Activated CD8-positive, alpha-beta memory T cell treated with anti-CD3 and anti-CD28 coated beads for 4 hours (primary cell): ENCODE data around the gene PCIF1.
A peak's percentile ranks its signal among the peaks of the same experiment; 100 is the strongest.
"Not testable (repeated sequence)": the region's sequence is repeated elsewhere in the genome, so short reads cannot be mapped to it uniquely, and the experiment has no call there.

ENCODE experiments used
- DNase-seq, 2 donors: peaks; one replicate each; pipeline ENCODE4 v3.0.0-alpha.2; 2020; ENCODE audit warnings: low read depth in 2 of 2

Gene PCIF1

DNA sequence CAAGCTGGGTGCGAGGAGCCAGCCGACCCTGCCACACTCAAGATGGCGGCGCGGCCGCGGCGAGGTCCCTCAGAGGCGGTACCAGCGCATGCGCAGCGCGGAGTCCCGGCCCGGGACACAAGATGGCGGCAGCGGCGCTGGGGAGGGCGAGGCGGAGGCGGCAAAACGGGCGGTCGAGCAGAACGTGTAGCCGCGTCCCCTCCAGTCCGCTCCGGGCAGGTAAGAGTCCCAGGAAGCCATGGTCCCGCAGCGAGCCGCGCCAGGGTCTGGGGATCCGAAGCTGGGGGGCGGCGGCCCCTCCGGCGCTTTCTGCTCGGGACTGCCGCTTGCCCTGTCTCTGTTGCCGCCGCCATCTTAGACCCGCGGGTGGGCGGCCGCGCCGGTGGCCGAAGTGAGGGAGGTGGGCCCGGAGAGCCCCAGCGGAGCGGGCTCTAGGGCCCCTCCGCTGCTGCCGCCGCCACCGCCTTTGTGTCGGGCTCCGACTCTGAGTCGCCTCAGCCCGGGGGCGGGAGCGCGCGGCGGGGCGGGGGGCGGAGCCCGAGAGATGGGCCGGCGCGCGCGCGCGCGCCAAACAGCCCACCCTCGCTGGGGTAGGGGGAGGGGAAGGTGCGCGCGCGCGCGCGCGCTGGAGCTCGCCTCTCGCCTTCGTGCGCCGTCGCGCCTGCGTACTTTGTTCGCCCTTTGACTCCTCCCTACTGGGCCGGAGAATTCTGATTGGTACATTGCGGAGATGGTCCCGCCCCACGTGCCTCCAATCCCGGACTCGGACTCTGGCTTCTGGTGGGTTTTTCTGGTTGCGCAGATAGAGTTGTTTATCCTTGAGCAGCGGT lies at the start of gene PCIF1:
Gene PCIF1 (plus strand): TSS at position 98 of the 830 bp plus-strand sequence. CDS start 4,317 bp downstream, outside the sequence.
- DNase-seq, result peak; percentile 96 to 97

GRCh38 chr20:45886590-45887345 lies 47.7 kb upstream of the PCIF1 start:
- DNase-seq, result no peak

GRCh38 chr20:45887346-45887715 lies 47.2 kb upstream of the PCIF1 start, which contains the start of gene SPATA25:
Gene SPATA25, minus strand, starts transcription at chr20:45887622. Its CDS starts 32 bp downstream, at chr20:45887590.
- DNase-seq, result no peak

DNA sequence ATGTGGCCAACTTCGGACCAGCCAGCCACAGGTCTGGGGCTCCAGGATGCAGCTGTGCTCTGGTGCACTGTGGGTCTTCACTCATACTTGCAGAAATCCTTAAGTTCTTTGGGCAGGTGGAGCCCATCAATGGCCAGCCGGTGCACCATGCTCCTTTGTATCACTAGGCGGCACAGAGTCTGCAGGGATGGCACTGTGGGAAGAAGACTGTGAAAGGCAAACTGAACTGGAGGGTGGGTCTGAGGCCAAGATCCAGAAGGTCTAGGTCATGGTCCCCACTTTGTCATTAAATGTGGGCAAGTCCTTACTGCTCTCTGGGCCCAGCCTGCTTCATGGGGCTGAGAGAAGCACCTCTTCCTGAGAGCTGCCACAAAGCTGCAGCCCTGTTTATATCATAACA lies 45.8 kb upstream of the PCIF1 start:
- no peak for DNase-seq

GRCh38 chr20:45890077-45890984 lies 44.2 kb upstream of the PCIF1 start:
- no peak for DNase-seq

DNA sequence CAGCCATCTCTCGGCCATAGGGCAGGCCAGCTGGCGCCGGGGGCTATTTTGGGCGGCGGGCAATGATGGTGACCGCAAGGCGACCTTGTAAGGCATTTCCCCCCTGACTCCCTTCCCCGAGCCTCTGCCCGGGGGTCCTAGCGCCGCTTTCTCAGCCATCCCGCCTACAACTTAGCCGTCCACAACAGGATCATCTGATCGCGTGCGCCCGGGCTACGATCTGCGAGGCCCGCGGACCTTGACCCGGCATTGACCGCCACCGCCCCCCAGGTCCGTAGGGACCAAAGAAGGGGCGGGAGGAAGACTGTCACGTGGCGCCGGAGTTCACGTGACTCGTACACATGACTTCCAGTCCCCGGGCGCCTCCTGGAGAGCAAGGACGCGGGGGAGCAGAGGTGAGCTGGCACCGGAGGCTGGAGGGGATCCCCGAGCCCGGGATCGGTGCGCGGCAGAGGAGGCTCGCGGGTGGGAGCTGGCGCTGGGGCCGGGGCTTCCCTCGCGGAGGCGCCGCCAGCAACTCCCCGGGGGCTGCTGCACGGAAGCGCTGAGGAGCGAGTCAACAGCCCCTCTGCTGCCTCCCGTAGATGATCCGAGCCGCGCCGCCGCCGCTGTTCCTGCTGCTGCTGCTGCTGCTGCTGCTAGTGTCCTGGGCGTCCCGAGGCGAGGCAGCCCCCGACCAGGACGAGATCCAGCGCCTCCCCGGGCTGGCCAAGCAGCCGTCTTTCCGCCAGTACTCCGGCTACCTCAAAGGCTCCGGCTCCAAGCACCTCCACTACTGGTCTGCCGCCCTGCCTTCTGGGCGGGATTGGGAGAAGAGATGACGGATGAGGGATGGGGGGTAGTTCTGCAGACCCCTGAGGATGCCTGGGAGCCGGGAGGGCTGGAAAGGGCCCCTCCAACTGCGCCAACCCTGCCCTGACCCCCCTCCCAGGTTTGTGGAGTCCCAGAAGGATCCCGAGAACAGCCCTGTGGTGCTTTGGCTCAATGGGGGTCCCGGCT lies 43.2 kb upstream of the PCIF1 start, which contains the start of the genes CTSA and NEURL2:
Gene CTSA (plus strand): TSS at position 351 of the 999 bp plus-strand sequence. CDS start 234 bp downstream, at position 585.
Gene NEURL2 (minus strand): TSS at position 224 of the 999 bp plus-strand sequence. CDS start 217 bp downstream, at position 7.
- DNase-seq, result peak; percentile 72 to 75

DNA sequence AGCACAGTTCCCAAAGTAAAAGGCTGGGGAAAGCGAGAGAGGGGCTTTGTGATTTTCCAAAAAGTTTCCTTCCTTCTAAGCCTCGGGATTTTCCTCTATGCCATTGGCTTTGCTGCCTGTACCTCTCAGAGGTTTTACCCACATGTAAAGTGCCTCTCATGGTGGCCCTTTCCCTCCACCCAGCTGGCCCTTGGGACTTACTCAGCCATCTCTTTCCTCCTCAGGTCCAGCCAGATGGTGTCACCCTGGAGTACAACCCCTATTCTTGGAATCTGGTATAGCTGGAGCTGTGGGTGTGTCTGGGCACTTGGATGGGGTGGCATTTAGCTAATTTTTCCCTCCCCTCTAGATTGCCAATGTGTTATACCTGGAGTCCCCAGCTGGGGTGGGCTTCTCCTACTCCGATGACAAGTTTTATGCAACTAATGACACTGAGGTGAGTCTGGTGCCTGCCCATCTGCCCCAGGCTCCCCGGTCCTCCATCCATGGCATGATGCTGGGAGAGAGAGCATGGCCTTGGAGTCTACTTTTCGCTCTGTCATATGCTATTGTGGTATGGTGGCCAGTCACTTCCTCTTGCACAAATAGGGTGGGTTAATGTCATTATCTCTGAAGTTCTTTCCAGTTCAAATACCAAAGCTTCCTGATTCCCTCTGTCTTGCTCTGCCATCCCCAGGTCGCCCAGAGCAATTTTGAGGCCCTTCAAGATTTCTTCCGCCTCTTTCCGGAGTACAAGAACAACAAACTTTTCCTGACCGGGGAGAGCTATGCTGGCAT lies 42.2 kb upstream of the PCIF1 start:
- no peak for DNase-seq

DNA sequence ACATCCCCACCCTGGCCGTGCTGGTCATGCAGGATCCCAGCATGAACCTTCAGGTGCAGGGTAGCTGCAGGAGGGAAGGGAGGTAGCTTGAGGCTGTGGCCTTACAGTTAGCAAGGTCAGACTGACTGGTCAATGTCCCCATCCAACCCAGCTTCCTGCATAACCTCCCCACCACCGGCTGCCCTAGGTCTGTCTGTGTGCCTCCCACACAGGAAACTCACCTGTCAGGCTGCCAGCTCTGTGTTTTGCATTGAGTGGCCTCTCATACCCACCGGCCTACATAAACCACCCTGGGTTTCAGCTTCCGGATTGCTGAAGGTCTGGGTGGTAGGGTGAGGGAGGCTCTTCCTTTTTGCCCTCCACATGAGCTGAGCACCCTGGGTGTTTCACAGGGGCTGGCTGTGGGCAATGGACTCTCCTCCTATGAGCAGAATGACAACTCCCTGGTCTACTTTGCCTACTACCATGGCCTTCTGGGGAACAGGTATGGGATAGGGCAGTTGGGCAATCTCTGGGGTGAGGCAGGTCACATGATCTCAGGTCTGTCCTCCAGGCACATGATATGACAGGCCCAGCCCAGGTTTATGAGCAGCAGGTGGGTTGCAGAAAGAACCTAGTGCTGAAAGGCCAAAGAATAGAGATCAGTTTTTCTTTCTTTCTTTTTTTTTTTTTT lies 41.5 kb upstream of the PCIF1 start:
- no peak for DNase-seq

- DNase-seq, result no peak
Observed at GRCh38 chr20:45893831-45894230, 40.7 kb upstream of the PCIF1 start.

- no peak for DNase-seq
Observed at GRCh38 chr20:45894797-45895196, 39.7 kb upstream of the PCIF1 start.

DNA sequence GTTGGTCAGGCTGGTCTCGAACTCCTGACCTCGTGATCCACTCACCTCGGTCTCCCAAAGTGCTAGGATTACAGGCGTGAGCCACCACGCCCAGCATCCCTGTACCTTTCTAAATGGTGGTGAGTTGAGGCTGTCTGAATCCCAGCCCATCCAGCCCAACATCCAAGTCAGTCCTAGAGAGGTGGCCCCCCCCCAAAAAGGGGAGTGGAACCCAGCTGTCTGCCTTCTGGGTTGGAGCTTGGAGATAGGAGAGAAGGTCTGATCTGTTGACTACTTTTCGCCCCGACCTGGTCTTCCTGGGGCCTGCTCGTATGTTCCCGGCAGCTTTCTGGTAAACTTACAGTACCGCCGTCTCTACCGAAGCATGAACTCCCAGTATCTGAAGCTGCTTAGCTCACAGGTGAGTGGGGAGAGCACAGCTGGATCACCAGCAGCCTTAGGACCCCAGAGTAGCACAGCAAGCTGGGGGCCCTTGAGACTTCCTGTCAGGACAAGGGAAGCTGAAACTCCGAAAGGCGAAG lies 37.8 kb upstream of the PCIF1 start:
- no peak for DNase-seq

DNA sequence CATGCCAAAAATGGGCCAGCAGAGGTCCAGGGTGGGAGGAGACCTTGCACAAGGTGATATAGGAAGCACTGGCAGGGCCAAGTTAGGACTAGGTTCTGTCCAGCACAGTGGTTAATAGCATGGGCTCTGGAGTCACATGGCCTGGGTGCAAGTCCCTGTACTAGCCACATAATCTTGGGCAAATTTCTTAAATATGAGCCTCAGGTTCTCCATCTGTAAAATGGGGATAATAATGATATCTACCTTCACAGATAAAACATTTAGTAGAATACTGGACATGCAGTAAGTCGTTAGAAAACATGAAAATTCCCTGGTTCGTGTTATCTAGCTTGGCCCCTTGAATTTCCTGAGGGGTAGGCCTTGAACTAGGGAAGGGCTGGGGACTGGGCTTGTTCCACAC lies 37.2 kb upstream of the PCIF1 start:
- DNase-seq, result no peak

DNA sequence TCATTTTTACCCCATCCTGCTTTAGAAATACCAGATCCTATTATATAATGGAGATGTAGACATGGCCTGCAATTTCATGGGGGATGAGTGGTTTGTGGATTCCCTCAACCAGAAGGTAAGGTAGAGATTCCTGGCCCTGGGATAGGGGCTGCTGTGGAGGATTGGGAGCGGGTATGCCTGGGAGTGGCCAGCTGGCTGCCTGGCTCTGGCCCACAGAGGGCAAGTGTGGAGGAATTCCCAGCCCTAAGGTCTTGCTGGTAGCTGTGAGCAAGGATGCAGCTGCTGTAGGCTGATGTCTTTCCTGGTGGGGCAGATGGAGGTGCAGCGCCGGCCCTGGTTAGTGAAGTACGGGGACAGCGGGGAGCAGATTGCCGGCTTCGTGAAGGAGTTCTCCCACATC lies 36.8 kb upstream of the PCIF1 start:
- no peak for DNase-seq

DNA sequence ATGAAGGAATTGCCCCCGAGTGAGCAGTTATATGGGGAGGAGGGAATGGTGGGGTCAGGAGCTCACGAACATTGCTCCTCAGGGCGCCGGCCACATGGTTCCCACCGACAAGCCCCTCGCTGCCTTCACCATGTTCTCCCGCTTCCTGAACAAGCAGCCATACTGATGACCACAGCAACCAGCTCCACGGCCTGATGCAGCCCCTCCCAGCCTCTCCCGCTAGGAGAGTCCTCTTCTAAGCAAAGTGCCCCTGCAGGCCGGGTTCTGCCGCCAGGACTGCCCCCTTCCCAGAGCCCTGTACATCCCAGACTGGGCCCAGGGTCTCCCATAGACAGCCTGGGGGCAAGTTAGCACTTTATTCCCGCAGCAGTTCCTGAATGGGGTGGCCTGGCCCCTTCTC lies 36.2 kb upstream of the PCIF1 start:
- no peak for DNase-seq

GRCh38 chr20:45899046-45899835 lies 35.2 kb upstream of the PCIF1 start:
- DNase-seq, result no peak

- DNase-seq, result not testable (repeated sequence)
Observed at GRCh38 chr20:45901332-45901731, 33.2 kb upstream of the PCIF1 start.

DNA sequence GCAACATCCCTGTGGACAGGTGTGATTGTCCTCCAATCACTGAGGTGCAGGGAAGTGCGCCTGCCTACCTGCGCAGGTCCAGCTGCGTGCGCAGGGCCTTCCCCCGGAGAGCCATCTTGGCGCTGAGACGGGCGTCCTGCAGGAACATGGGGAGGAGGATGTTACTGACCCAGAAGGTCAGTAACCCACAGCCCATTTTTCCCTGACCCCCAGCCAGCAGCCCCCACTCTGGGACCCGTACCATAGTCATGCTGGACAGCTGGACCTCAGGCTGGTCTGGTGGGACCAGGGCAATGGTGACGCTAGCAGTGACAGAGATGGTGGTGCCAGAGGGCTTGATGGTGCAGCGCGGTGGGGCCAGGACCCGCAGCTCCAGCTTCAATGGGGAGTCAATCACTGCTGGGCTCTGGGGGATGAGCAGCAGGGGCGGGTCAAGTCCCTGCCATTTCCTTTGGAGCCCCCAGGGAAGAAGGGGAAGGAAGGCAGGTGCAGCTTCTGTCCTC lies 32.2 kb upstream of the PCIF1 start:
- DNase-seq, result no peak
